GM10248 (cell line): ENCODE measurements around the gene ZNF579.

Experiments
- CTCF ChIA-PET: fragments of 300-600 bp; sonication (Branson Sonifier 250); formaldehyde crosslinking; extraction: SDS; loops from one replicate; lab custom pipeline; 2021; ENCODE audit warnings: antibody characterized with exemption; lab: Yijun Ruan, JAX
- POLR2A ChIA-PET: fragments of 350-650 bp; sonication (Branson Sonifier 250); formaldehyde crosslinking; extraction: SDS; loops from one replicate; lab custom pipeline; 2020; ENCODE audit warnings: antibody characterized with exemption; lab: Yijun Ruan, JAX
- DNase-seq: peaks from one replicate; pipeline ENCODE4 v3.0.0; 2012; ENCODE audit errors: extremely low spot score
- CTCF ChIP-seq: IDR thresholded peaks from 2 replicates; pipeline ENCODE4 v1.5.1; 2012; ENCODE audit warnings: mild to moderate bottlenecking, low read depth; ENCODE audit errors: extremely low read depth, missing control alignments, control extremely low read depth

The ZNF579 gene

GRCh38 chr19:55618426-55618825, 37.8 kb upstream of the ZNF579 start:
- TF ChIP-seq CTCF: no peak
- CTCF ChIA-PET: interaction anchor here (1.2 to 4.7 kb wide), 4 partner anchors 8 to 14 kb away, joined by 3 to 37 read pairs (median 18); partner anchors contain the start of gene ZNF865
- POLR2A ChIA-PET: no interaction called here
- no peak for DNase-seq

- CTCF ChIA-PET: interaction anchor here (1.2 to 4.7 kb wide), 4 partner anchors 8 to 15 kb away, joined by 3 to 37 read pairs (median 18); partner anchors contain the start of gene ZNF865
- DNase-seq: no peak
- TF ChIP-seq CTCF: no peak
- POLR2A ChIA-PET: no interaction called here
Observed at GRCh38 chr19:55617426-55617825, 36.8 kb upstream of the ZNF579 start.

GRCh38 chr19:55616395-55616875, 35.8 kb upstream of the ZNF579 start:
- CTCF ChIA-PET: interaction anchor here (4.3 kb wide), 1 partner anchor 10 kb away, joined by 30 read pairs; the partner anchor contains the start of gene ZNF865
- POLR2A ChIA-PET: no interaction called here
- DNase-seq: no peak
- TF ChIP-seq CTCF: no peak

GRCh38 chr19:55615543-55616394, 35.1 kb upstream of the ZNF579 start:
- no peak for TF ChIP-seq CTCF
- DNase-seq: no peak
- ChIA-PET POLR2A (interaction anchor here (1.4 kb wide), 1 partner anchor 10 kb away, joined by 3 read pairs; the partner anchor contains the start of gene ZNF865), CTCF (interaction anchor here (1.4 kb wide), 1 partner anchor 17 kb away, joined by 4 read pairs; no protein-coding TSS in a partner anchor)

- POLR2A ChIA-PET: interaction anchor here (1.4 kb wide), 1 partner anchor 9 kb away, joined by 3 read pairs; the partner anchor contains the start of gene ZNF865
Observed at GRCh38 chr19:55614711-55615542, 34.3 kb upstream of the ZNF579 start.

More at GRCh38 chr19:55614711-55615542, 34.3 kb upstream of the ZNF579 start:
- no peak for TF ChIP-seq CTCF
- CTCF ChIA-PET: interaction anchor here (1.4 kb wide), 1 partner anchor 18 kb away, joined by 4 read pairs; no protein-coding TSS in a partner anchor
- DNase-seq: no peak
